Measurements from ENCODE around the gene PRR29.

DNA sequence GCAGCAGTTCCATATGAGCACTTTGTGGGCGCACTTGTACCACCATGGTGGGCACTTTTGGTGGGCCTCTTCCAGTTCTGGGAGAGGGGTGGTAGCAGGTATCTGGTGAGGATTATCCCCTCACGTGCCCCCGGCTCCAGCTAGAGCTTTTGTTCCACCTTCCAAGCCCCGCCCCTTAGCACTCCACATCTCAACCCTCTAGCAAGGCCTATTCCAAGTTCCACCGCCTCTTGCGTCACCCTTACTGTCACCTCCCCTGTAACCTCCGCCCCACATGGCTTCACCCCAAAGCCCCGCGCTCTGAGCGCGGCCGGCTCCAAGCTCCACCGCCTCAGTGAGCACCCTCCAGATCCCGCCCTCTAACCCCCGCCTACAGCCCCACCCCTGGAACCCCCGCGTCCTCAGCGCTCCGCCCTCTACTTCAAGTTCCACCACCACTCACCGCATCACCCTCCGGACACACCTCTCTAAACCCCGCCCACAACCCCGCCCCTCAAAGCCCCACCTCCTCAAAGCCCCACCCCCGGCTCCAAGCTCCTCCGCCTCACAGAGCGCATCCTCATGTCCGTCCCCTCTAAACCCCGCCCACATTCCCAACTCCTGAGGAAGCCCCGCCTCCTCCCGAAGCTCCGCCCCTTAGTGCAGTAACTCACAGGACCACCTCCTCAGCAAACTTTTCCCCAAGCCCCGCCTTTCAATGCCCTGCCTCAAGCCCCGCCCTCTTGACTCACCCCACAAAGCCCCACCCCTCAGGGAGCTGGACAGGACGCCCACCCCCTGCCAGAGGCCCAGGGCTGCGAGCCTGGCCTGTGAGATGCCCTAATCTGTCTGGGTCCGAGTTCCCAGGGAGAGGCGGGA, 36.6 kb upstream of the PRR29 start:
- TF ChIP-seq EP300 (IDR thresholded peaks at IDR 0.05), result no peak
- TF ChIP-seq, protein P1, sequence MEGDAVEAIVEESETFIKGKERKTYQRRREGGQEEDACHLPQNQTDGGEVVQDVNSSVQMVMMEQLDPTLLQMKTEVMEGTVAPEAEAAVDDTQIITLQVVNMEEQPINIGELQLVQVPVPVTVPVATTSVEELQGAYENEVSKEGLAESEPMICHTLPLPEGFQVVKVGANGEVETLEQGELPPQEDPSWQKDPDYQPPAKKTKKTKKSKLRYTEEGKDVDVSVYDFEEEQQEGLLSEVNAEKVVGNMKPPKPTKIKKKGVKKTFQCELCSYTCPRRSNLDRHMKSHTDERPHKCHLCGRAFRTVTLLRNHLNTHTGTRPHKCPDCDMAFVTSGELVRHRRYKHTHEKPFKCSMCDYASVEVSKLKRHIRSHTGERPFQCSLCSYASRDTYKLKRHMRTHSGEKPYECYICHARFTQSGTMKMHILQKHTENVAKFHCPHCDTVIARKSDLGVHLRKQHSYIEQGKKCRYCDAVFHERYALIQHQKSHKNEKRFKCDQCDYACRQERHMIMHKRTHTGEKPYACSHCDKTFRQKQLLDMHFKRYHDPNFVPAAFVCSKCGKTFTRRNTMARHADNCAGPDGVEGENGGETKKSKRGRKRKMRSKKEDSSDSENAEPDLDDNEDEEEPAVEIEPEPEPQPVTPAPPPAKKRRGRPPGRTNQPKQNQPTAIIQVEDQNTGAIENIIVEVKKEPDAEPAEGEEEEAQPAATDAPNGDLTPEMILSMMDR (IDR thresholded peaks at IDR 0.05), result no peak
